Gastroesophageal sphincter (tissue), 3 donors: ENCODE measurements around the gene ADRM1.

Source experiments
- POLR2AphosphoS5 ChIP-seq: sonication (generic); formaldehyde crosslinking; IDR thresholded peaks from one replicate; pipeline ENCODE4 v1.6.1; 2017; ENCODE audit warnings: antibody characterized with exemption
- TF ChIP-seq, protein P1 (sequence below), 4 experiments: fragments of 200-600 bp in 2 of 4; fragments of 450-650 bp in 2 of 4; sonication (generic) in 1 of 4; IDR thresholded peaks; one replicate each; pipeline ENCODE4 v1.5.1; 2017 to 2019; ENCODE audit warnings: antibody characterized with exemption in 4 of 4, mild to moderate bottlenecking in 2 of 4, moderate library complexity in 2 of 4

DNA sequence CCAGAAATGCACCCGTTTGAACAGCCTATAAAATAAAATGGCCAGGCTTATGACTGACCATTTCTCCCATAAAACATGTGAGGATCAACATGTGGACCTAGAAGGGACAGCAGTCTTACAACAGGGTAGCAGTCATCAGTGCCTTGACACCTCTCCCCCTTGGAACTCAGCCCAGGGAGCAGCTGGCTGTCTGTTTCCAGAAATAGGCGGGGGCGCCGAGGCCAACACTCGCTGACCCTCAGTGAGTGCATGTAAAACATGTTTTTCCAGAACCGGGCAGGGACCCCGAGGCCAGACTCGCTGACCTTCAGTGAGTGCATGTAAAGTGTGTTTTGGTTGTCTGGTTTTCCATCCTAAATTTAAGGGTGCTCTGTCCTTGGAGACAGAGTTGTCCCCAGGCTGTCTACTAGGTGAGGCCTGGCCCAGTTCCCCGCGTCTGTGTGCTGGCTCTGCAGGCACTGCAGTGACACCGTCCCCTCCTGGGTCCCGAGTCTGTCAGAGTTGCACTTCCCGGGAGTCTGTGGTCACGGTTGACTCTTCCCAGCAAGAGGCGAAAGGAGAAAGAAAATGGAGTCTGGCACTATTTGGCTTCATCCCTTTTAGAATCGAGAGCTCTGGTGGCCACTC is 19.8 kb upstream of the ADRM1 start:
- TF ChIP-seq POLR2AphosphoS5, result no peak
- TF ChIP-seq, protein P1, sequence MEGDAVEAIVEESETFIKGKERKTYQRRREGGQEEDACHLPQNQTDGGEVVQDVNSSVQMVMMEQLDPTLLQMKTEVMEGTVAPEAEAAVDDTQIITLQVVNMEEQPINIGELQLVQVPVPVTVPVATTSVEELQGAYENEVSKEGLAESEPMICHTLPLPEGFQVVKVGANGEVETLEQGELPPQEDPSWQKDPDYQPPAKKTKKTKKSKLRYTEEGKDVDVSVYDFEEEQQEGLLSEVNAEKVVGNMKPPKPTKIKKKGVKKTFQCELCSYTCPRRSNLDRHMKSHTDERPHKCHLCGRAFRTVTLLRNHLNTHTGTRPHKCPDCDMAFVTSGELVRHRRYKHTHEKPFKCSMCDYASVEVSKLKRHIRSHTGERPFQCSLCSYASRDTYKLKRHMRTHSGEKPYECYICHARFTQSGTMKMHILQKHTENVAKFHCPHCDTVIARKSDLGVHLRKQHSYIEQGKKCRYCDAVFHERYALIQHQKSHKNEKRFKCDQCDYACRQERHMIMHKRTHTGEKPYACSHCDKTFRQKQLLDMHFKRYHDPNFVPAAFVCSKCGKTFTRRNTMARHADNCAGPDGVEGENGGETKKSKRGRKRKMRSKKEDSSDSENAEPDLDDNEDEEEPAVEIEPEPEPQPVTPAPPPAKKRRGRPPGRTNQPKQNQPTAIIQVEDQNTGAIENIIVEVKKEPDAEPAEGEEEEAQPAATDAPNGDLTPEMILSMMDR (IDR thresholded peaks at IDR 0.05), result no peak
